GM19468 (cell line): ENCODE data around the gene INHA.

ENCODE experiments used
- ATAC-seq: cut with Tn5 transposase; IDR thresholded peaks from one replicate; pipeline ENCODE4 v1.9.1; 2021; ENCODE audit warnings: mild to moderate bottlenecking, moderate library complexity, moderate number of reproducible peaks; ENCODE audit not compliant: unreplicated experiment; ENCODE audit errors: extremely low read depth

INHA gene

DNA sequence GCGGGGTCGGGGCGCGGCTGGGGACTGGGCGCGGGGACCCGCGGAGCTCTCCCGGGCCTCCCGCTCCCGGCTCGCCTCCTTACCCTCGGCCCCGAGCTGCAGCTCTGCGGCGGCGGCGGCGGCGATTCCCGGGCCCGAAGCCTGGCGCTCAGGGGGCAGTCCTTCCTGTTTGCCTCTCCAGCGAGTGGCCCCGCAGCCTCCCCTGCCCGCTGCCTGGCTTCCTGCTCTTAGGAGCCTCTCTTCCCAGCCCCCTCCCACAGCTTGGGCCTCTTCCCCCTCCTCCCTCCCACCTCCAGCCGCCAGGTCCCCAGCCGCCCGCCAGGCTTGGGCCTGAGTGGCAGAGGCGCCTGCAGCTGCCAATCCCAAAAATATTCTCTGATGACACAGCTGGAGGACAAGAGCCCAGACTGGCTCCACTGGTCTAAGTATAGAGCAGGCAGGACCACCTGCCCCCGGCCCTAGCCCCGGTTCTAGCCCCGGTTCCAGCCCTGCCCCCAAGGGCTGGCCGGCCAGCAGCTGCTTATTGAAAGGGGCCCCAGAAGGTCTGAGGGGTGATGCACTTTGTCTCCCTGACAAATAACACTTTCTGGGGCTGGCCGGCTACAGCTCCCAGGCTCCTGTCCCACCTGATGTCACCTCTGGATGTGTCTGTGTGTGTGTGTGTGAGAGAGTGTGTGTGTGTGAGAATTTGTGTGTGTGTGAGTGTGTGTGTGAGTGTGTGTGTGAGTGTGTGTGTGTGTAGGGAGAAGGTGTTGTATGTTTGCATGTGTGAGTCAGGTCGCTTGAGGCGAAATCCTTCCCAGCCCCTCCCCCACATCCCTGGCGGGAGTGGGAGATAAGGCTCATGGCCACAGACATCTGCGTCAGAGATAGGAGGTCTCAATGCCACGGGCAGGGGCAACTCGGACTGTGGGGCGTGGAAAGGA, 536 bp upstream of the INHA start, which contains the start of gene OBSL1:
Gene OBSL1, minus strand, starts transcription at position 229 of the 926 bp plus-strand sequence. CDS start 307 bp downstream, outside the sequence.
- no peak for ATAC-seq

GRCh38 chr2:219573166-219573565, 1.1 kb downstream of the INHA start:
- ATAC-seq, result no peak

GRCh38 chr2:219574484-219575311, 2.6 kb downstream of the INHA start:
- no peak for ATAC-seq

GRCh38 chr2:219575566-219576504, 3.7 kb downstream of the INHA start:
- ATAC-seq, result no peak

DNA sequence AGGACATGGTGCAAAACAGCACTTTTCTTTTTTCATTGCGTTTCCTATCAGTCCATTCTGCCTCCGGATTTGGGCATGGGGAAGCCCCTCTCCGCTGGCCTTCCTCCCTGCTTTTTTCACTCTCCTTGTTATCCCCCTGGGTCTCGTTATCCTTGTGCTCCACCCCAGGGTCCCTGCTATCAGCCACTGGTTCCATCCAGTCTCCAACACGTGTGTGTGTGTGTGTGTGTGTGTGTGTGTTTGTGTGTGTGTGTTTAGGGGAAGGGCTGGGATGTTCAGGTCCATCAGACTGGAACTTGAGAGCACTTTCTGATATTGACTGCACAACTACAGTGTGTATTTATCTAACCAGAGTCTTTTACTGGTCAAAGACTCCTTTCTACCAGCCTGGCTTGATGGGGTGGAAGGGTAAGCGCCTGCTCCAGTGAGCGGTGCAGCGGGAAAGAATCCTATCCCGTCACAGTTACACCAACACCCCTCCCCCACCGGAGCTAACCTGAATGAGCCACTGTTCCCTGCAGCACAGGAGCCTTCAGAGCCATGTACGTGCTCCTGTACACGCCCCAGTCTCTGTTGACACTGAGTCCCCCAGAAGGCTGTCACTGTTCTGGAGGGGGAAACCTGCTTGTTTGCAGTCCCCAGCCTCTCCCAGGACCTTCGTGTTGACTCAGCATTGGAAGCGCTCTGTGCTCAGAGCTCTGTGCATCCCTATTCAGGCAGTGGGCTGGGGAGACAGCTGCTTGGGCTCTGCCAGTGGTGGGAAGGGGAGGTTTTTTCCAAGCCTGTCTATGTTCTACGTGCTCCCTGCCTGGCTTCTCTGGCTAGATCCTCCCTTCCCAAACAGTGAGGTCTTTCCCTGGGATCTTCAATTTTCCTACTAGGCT, 4.6 kb downstream of the INHA start:
- no peak for ATAC-seq

- ATAC-seq, result no peak
Observed at GRCh38 chr2:219578811-219579613, 6.9 kb downstream of the INHA start.

- no peak for ATAC-seq
Observed at GRCh38 chr2:219581346-219581745, 9.2 kb downstream of the INHA start.

DNA sequence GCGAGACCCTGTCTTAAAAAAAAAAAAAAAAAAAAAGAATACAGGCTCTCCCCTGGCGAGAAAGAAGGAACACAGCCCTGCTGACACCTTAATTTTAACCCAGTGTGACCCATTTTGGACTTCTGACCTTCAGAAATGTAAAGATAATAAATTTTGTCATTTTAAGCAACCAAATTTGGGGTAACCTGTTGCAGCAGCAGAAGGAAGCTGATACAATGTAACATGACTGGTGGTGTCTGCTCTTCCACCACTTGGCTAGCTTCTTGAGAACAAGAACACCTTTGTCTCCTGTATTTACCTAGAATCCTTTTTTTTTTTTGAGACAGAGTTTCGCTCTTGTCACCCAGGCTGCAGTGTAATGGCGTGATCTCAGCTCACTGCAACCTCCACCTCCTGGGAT, 19.0 kb downstream of the INHA start:
- ATAC-seq, result no peak

GRCh38 chr2:219592736-219593135, 20.6 kb downstream of the INHA start:
- no peak for ATAC-seq

GRCh38 chr2:219593154-219593553, 21.0 kb downstream of the INHA start:
- no peak for ATAC-seq

- ATAC-seq, result no peak
Observed at GRCh38 chr2:219595256-219595655, 23.1 kb downstream of the INHA start.

GRCh38 chr2:219596954-219597551, 24.9 kb downstream of the INHA start:
- no peak for ATAC-seq

- peak; percentile 81 for ATAC-seq
Observed at GRCh38 chr2:219597552-219598307, 25.6 kb downstream of the INHA start, which contains the start of gene STK11IP. Gene STK11IP, plus strand, starts transcription at chr2:219597857. Its CDS starts 263 bp downstream, at chr2:219598120.

GRCh38 chr2:219598308-219599078, 26.4 kb downstream of the INHA start:
- no peak for ATAC-seq

GRCh38 chr2:219603771-219604170, 31.7 kb downstream of the INHA start:
- no peak for ATAC-seq

DNA sequence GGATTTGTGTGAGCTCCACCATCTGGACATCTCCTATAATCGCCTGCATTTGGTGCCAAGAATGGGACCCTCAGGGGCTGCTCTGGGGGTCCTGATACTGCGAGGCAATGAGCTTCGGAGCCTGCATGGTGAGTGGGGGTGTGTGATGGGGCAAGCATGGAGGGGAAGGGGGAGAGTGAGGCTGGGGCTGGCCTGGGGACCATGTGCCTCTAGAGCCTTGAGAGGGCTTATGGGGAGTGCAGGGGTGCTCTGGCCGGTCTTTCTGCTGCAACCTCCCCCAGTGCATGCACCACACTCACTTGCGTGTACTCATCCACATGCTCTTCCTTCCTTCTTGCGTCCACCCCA, 33.5 kb downstream of the INHA start:
- ATAC-seq, result no peak
